SK-N-SH treated with all-trans-retinoic acid at 6 μM for 48 hours (cell line): ENCODE measurements around the gene COL26A1.

Source experiments
- CREB5 ChIP-seq: fragments of 250-450 bp; sonication (Bioruptor Pico); IDR thresholded peaks from 2 replicates; pipeline ENCODE4 v1.5.1; 2020; ENCODE audit warnings: low read depth, mild to moderate bottlenecking, moderate library complexity
- OSR1 ChIP-seq: fragments of 250-450 bp; sonication (Bioruptor Pico); IDR thresholded peaks from 2 replicates; pipeline ENCODE4 v1.8.0; 2022; ENCODE audit warnings: moderate library complexity, mild to moderate bottlenecking, inconsistent platforms
- PPARA ChIP-seq: fragments of 250-450 bp; sonication (Bioruptor Pico); IDR thresholded peaks from 2 replicates; pipeline ENCODE4 v1.5.0; 2020; ENCODE audit warnings: mild to moderate bottlenecking, borderline replicate concordance
- SNAI2 ChIP-seq: fragments of 250-450 bp; sonication (Bioruptor Pico); IDR thresholded peaks from 2 replicates; pipeline ENCODE4 v1.5.0; 2020; ENCODE audit warnings: mild to moderate bottlenecking, moderate library complexity
- TCF4 ChIP-seq: fragments of 250-450 bp; sonication (Bioruptor Pico); IDR thresholded peaks from 2 replicates; pipeline ENCODE4 v1.8.0; 2021; ENCODE audit warnings: mild to moderate bottlenecking, moderate library complexity, borderline replicate concordance
- TOX ChIP-seq: fragments of 250-450 bp; sonication (Bioruptor Pico); IDR thresholded peaks from 2 replicates; pipeline ENCODE4 v1.8.0; 2021; ENCODE audit warnings: mild to moderate bottlenecking, moderate library complexity, borderline replicate concordance
- ZC3H10 ChIP-seq: fragments of 250-450 bp; sonication (Bioruptor Pico); IDR thresholded peaks from 2 replicates; pipeline ENCODE4 v1.5.1; 2021; ENCODE audit warnings: mild to moderate bottlenecking, moderate library complexity
- ZFP30 ChIP-seq: fragments of 450-650 bp; formaldehyde crosslinking; IDR thresholded peaks from 2 replicates; pipeline ENCODE4 v1.5.0; 2022; ENCODE audit warnings: mild to moderate bottlenecking, moderate library complexity
- ZNF70 ChIP-seq: fragments of 450-650 bp; formaldehyde crosslinking; IDR thresholded peaks from 2 replicates; pipeline ENCODE4 v1.5.0; 2020; ENCODE audit warnings: mild to moderate bottlenecking, moderate library complexity
- TF ChIP-seq, protein P1 (sequence below): fragments of 250-450 bp; sonication (Bioruptor Pico); IDR thresholded peaks from 2 replicates; pipeline ENCODE4 v1.5.0; 2020; ENCODE audit warnings: mild to moderate bottlenecking, moderate library complexity

DNA sequence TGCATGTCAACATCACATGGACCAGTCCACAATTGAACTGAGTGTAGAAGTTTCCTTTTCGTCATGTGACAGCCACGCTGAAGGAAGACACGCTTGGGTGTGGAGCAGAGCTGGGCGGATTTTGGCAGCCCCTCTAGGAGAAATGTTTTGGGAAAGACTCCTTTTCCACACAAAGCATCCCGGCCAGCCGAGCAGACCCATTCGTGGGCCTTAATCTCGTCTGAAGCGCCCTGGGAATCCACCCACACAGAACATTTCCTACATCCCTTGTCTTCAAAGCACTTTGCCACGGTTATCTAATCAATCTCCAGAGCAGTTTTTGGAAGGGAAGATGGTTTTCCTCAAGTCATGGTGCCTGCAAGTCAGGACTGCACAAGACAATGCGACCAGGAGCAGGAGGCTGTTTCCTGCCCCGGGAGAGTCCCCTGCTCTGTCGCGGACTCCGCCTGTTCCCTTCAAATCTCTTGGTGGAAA is 32.6 kb upstream of the COL26A1 start:
- no peak for TF ChIP-seq CREB5 (CRISPR knock-in tag)
- TF ChIP-seq ZC3H10 (CRISPR knock-in tag), result no peak
- TF ChIP-seq ZNF70 (CRISPR knock-in tag), result no peak
- TF ChIP-seq OSR1 (CRISPR knock-in tag), result no peak
- no peak; the same call in 1 of the 2 replicates for TF ChIP-seq TCF4 (CRISPR knock-in tag)
- TF ChIP-seq ZFP30 (CRISPR knock-in tag), result no peak
- TF ChIP-seq TOX, result no peak
- no peak for TF ChIP-seq SNAI2 (CRISPR knock-in tag)
- no peak for TF ChIP-seq PPARA (CRISPR knock-in tag)
- TF ChIP-seq, protein P1, sequence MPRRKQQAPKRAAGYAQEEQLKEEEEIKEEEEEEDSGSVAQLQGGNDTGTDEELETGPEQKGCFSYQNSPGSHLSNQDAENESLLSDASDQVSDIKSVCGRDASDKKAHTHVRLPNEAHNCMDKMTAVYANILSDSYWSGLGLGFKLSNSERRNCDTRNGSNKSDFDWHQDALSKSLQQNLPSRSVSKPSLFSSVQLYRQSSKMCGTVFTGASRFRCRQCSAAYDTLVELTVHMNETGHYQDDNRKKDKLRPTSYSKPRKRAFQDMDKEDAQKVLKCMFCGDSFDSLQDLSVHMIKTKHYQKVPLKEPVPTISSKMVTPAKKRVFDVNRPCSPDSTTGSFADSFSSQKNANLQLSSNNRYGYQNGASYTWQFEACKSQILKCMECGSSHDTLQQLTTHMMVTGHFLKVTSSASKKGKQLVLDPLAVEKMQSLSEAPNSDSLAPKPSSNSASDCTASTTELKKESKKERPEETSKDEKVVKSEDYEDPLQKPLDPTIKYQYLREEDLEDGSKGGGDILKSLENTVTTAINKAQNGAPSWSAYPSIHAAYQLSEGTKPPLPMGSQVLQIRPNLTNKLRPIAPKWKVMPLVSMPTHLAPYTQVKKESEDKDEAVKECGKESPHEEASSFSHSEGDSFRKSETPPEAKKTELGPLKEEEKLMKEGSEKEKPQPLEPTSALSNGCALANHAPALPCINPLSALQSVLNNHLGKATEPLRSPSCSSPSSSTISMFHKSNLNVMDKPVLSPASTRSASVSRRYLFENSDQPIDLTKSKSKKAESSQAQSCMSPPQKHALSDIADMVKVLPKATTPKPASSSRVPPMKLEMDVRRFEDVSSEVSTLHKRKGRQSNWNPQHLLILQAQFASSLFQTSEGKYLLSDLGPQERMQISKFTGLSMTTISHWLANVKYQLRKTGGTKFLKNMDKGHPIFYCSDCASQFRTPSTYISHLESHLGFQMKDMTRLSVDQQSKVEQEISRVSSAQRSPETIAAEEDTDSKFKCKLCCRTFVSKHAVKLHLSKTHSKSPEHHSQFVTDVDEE (CRISPR knock-in tag), result no peak; the same call in 1 of the 2 replicates
